Measurements from ENCODE around the gene LENG8.

Gene LENG8

DNA sequence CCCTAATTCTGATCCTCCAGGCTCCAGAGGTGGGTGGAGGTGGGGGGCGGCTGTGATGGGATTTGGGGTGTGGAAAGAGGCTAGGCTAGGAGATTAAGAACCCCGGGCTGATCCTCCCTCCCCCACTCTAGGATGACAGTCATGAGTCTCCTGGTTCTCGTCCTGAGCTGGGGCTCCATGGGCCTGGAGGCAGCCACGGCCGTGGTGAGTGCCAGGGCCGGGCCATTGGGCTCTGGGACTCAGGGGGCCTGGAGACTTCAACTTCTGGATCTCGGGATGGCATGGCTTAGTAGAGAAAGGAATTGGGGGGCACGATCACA is 19.9 kb upstream of the LENG8 start:
- no peak for ATAC-seq
- no peak for TF ChIP-seq ZNF8 (CRISPR knock-in tag; IDR thresholded peaks at IDR 0.05)
- TF ChIP-seq CSDC2 (CRISPR knock-in tag; IDR thresholded peaks at IDR 0.05): no peak
- TF ChIP-seq GLIS3 (CRISPR knock-in tag; IDR thresholded peaks at IDR 0.05): no peak
- TF ChIP-seq PPARA (CRISPR knock-in tag; IDR thresholded peaks at IDR 0.05; ENCODE audit: borderline replicate concordance): no peak
- TF ChIP-seq TCF4 (CRISPR knock-in tag; IDR thresholded peaks at IDR 0.05; ENCODE audit: borderline replicate concordance): no peak
- TF ChIP-seq, protein P1, sequence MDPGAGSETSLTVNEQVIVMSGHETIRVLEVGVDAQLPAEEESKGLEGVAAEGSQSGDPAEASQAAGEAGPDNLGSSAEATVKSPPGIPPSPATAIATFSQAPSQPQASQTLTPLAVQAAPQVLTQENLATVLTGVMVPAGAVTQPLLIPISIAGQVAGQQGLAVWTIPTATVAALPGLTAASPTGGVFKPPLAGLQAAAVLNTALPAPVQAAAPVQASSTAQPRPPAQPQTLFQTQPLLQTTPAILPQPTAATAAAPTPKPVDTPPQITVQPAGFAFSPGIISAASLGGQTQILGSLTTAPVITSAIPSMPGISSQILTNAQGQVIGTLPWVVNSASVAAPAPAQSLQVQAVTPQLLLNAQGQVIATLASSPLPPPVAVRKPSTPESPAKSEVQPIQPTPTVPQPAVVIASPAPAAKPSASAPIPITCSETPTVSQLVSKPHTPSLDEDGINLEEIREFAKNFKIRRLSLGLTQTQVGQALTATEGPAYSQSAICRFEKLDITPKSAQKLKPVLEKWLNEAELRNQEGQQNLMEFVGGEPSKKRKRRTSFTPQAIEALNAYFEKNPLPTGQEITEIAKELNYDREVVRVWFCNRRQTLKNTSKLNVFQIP (CRISPR knock-in tag; IDR thresholded peaks at IDR 0.05; ENCODE audit: borderline replicate concordance, low read depth): no peak
- TF ChIP-seq, protein P2, sequence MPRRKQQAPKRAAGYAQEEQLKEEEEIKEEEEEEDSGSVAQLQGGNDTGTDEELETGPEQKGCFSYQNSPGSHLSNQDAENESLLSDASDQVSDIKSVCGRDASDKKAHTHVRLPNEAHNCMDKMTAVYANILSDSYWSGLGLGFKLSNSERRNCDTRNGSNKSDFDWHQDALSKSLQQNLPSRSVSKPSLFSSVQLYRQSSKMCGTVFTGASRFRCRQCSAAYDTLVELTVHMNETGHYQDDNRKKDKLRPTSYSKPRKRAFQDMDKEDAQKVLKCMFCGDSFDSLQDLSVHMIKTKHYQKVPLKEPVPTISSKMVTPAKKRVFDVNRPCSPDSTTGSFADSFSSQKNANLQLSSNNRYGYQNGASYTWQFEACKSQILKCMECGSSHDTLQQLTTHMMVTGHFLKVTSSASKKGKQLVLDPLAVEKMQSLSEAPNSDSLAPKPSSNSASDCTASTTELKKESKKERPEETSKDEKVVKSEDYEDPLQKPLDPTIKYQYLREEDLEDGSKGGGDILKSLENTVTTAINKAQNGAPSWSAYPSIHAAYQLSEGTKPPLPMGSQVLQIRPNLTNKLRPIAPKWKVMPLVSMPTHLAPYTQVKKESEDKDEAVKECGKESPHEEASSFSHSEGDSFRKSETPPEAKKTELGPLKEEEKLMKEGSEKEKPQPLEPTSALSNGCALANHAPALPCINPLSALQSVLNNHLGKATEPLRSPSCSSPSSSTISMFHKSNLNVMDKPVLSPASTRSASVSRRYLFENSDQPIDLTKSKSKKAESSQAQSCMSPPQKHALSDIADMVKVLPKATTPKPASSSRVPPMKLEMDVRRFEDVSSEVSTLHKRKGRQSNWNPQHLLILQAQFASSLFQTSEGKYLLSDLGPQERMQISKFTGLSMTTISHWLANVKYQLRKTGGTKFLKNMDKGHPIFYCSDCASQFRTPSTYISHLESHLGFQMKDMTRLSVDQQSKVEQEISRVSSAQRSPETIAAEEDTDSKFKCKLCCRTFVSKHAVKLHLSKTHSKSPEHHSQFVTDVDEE (CRISPR knock-in tag; IDR thresholded peaks at IDR 0.05): no peak
- TF ChIP-seq SNAI2 (CRISPR knock-in tag; IDR thresholded peaks at IDR 0.05): no peak
- no peak for TF ChIP-seq ZFP30 (CRISPR knock-in tag; IDR thresholded peaks at IDR 0.05)
- TF ChIP-seq ISL1 (CRISPR knock-in tag; IDR thresholded peaks at IDR 0.05): no peak
- TF ChIP-seq OSR1 (CRISPR knock-in tag; IDR thresholded peaks at IDR 0.05): no peak

DNA sequence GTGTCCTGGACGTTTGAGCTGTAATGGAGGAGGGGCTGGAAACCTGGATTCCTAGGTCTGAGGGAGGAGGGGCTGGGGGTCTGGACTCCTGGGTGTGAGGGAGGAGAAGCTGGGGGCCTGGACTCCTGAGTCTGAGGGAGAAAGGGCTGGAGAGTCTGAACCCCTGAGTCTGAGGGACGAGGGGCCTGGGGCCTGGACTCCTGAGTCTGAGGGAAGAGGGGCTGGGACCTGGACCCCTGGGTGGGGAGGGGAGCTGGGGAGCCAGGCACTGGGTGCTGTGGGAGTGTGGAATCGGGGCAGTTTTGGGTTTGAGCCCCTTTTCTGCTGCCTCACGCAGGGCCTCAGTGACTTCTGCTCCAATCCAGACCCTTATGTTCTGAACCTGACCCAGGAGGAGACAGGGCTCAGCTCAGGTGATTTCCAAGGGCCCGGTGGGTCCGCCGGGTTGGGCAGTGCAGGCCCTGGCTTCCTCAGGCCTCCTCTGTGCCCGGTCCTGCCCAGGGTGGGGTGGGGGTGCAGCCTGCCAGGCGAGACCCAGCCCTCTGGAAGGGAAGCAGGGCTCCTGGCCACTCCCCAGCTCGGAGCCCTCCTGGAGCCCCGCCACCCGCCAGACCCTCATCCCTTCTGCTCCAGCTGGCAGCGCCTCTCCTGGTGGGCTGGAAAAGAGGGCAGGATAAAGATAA is 19.3 kb upstream of the LENG8 start:
- TF ChIP-seq SNAI2 (CRISPR knock-in tag; IDR thresholded peaks at IDR 0.05): no peak
- TF ChIP-seq GLIS3 (CRISPR knock-in tag; IDR thresholded peaks at IDR 0.05): no peak
- no peak for TF ChIP-seq ZNF70 (CRISPR knock-in tag; IDR thresholded peaks at IDR 0.05)
- no peak for TF ChIP-seq ZFP30 (CRISPR knock-in tag; IDR thresholded peaks at IDR 0.05)
- TF ChIP-seq PPARA (CRISPR knock-in tag; IDR thresholded peaks at IDR 0.05; ENCODE audit: borderline replicate concordance): no peak
- TF ChIP-seq ARNTL (CRISPR knock-in tag; IDR thresholded peaks at IDR 0.05; ENCODE audit: borderline replicate concordance, low read depth): no peak
- TF ChIP-seq, protein P3, sequence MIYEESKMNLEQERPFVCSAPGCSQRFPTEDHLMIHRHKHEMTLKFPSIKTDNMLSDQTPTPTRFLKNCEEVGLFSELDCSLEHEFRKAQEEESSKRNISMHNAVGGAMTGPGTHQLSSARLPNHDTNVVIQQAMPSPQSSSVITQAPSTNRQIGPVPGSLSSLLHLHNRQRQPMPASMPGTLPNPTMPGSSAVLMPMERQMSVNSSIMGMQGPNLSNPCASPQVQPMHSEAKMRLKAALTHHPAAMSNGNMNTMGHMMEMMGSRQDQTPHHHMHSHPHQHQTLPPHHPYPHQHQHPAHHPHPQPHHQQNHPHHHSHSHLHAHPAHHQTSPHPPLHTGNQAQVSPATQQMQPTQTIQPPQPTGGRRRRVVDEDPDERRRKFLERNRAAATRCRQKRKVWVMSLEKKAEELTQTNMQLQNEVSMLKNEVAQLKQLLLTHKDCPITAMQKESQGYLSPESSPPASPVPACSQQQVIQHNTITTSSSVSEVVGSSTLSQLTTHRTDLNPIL (CRISPR knock-in tag; IDR thresholded peaks at IDR 0.05; ENCODE audit: low read depth): no peak
- no peak for TF ChIP-seq OSR1 (CRISPR knock-in tag; IDR thresholded peaks at IDR 0.05)
- no peak for TF ChIP-seq ZFP3 (CRISPR knock-in tag; IDR thresholded peaks at IDR 0.05)
- TF ChIP-seq TCF4 (CRISPR knock-in tag; IDR thresholded peaks at IDR 0.05; ENCODE audit: borderline replicate concordance): no peak
- no peak for TF ChIP-seq ISL1 (CRISPR knock-in tag; IDR thresholded peaks at IDR 0.05)
- no peak for TF ChIP-seq RARB (CRISPR knock-in tag; IDR thresholded peaks at IDR 0.05)
- TF ChIP-seq, protein P1 (CRISPR knock-in tag; IDR thresholded peaks at IDR 0.05; ENCODE audit: borderline replicate concordance, low read depth): no peak
- TF ChIP-seq ESRRG (CRISPR knock-in tag; IDR thresholded peaks at IDR 0.05): no peak
- TF ChIP-seq ZC3H10 (CRISPR knock-in tag; IDR thresholded peaks at IDR 0.05): no peak
- no peak for TF ChIP-seq ZNF565 (CRISPR knock-in tag; conservative IDR thresholded peaks at IDR 0.05; ENCODE audit: low read depth)
- TF ChIP-seq CSDC2 (CRISPR knock-in tag; IDR thresholded peaks at IDR 0.05): no peak
- TF ChIP-seq, protein P4, sequence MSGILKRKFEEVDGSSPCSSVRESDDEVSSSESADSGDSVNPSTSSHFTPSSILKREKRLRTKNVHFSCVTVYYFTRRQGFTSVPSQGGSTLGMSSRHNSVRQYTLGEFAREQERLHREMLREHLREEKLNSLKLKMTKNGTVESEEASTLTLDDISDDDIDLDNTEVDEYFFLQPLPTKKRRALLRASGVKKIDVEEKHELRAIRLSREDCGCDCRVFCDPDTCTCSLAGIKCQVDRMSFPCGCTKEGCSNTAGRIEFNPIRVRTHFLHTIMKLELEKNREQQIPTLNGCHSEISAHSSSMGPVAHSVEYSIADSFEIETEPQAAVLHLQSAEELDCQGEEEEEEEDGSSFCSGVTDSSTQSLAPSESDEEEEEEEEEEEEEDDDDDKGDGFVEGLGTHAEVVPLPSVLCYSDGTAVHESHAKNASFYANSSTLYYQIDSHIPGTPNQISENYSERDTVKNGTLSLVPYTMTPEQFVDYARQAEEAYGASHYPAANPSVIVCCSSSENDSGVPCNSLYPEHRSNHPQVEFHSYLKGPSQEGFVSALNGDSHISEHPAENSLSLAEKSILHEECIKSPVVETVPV (CRISPR knock-in tag; IDR thresholded peaks at IDR 0.05): no peak
- no peak for TF ChIP-seq ZNF8 (CRISPR knock-in tag; IDR thresholded peaks at IDR 0.05)
- peak; percentile 1; the same call in 2 of the 3 replicates for ATAC-seq
